GM19193 (cell line): ENCODE measurements around the gene SREK1IP1.

Experiments used
- POLR2A ChIP-seq: IDR thresholded peaks from 4 replicates; pipeline ENCODE4 v1.6.1; 2011; ENCODE audit not compliant: insufficient read depth, insufficient read length; ENCODE audit errors: extremely low read depth

SREK1IP1 gene

GRCh38 chr5:64707191-64707590 lies 61.3 kb downstream of the SREK1IP1 start:
- no peak for TF ChIP-seq POLR2A

GRCh38 chr5:64700765-64701164 lies 67.7 kb downstream of the SREK1IP1 start:
- TF ChIP-seq POLR2A: no peak

- no peak for TF ChIP-seq POLR2A
Measured at GRCh38 chr5:64693636-64694035, 74.9 kb downstream of the SREK1IP1 start.

- TF ChIP-seq POLR2A: no peak
Measured at GRCh38 chr5:64691291-64691690, 77.2 kb downstream of the SREK1IP1 start.

GRCh38 chr5:64690417-64691151 lies 77.9 kb downstream of the SREK1IP1 start, which contains the start of gene SHISAL2B:
Gene SHISAL2B (plus strand): TSS chr5:64690503. CDS start chr5:64690624, 121 bp downstream.
- TF ChIP-seq POLR2A: no peak

- no peak for TF ChIP-seq POLR2A
Measured at GRCh38 chr5:64690104-64690416, 78.4 kb downstream of the SREK1IP1 start.

GRCh38 chr5:64688965-64689364 lies 79.5 kb downstream of the SREK1IP1 start:
- TF ChIP-seq POLR2A: no peak

- TF ChIP-seq POLR2A: no peak
Measured at GRCh38 chr5:64688391-64688790, 80.1 kb downstream of the SREK1IP1 start.

- TF ChIP-seq POLR2A: no peak
Measured at GRCh38 chr5:64685866-64686265, 82.6 kb downstream of the SREK1IP1 start.

GRCh38 chr5:64682608-64683007 lies 85.9 kb downstream of the SREK1IP1 start:
- TF ChIP-seq POLR2A: no peak

- no peak for TF ChIP-seq POLR2A
Measured at GRCh38 chr5:64680289-64680688, 88.2 kb downstream of the SREK1IP1 start.

- no peak for TF ChIP-seq POLR2A
Measured at GRCh38 chr5:64678374-64678773, 90.1 kb downstream of the SREK1IP1 start.

- no peak for TF ChIP-seq POLR2A
Measured at GRCh38 chr5:64671678-64672077, 96.8 kb downstream of the SREK1IP1 start.

GRCh38 chr5:64670277-64670676 lies 98.2 kb downstream of the SREK1IP1 start:
- no peak for TF ChIP-seq POLR2A
